ENCODE data around the gene CYLD.

CYLD gene

DNA sequence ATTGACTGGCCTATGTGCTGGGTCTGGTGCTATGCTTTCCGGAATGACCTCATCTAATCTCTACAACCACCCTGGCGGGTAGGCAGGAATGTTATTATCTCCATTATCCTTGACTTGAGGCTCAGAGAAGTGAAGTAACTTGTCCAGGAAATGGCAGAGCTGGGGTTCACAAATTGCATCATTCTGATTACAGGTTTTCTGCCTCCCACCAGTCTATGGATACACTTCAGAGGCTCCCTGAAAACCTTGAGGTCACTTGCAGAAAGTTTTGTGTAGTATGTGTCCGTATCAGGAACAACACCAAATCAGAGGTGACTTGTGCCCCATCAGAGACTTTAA lies 29.4 kb upstream of the CYLD start:
- no peaks in the 10 kb centered on the region for H3K27me3 ChIP-seq (ENCODE audit: insufficient read depth, poor library complexity, severe bottlenecking)
- no peak for TF ChIP-seq SPI1 (IDR thresholded peaks at IDR 0.05; ENCODE audit: borderline replicate concordance, low read depth)
- TF ChIP-seq, protein P1, sequence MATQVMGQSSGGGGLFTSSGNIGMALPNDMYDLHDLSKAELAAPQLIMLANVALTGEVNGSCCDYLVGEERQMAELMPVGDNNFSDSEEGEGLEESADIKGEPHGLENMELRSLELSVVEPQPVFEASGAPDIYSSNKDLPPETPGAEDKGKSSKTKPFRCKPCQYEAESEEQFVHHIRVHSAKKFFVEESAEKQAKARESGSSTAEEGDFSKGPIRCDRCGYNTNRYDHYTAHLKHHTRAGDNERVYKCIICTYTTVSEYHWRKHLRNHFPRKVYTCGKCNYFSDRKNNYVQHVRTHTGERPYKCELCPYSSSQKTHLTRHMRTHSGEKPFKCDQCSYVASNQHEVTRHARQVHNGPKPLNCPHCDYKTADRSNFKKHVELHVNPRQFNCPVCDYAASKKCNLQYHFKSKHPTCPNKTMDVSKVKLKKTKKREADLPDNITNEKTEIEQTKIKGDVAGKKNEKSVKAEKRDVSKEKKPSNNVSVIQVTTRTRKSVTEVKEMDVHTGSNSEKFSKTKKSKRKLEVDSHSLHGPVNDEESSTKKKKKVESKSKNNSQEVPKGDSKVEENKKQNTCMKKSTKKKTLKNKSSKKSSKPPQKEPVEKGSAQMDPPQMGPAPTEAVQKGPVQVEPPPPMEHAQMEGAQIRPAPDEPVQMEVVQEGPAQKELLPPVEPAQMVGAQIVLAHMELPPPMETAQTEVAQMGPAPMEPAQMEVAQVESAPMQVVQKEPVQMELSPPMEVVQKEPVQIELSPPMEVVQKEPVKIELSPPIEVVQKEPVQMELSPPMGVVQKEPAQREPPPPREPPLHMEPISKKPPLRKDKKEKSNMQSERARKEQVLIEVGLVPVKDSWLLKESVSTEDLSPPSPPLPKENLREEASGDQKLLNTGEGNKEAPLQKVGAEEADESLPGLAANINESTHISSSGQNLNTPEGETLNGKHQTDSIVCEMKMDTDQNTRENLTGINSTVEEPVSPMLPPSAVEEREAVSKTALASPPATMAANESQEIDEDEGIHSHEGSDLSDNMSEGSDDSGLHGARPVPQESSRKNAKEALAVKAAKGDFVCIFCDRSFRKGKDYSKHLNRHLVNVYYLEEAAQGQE (IDR thresholded peaks at IDR 0.05; ENCODE audit: insufficient replicate concordance, low read depth): no peak
- TF ChIP-seq GABPA (IDR thresholded peaks at IDR 0.05; ENCODE audit: low read depth): no peak
- TF ChIP-seq, protein P2, sequence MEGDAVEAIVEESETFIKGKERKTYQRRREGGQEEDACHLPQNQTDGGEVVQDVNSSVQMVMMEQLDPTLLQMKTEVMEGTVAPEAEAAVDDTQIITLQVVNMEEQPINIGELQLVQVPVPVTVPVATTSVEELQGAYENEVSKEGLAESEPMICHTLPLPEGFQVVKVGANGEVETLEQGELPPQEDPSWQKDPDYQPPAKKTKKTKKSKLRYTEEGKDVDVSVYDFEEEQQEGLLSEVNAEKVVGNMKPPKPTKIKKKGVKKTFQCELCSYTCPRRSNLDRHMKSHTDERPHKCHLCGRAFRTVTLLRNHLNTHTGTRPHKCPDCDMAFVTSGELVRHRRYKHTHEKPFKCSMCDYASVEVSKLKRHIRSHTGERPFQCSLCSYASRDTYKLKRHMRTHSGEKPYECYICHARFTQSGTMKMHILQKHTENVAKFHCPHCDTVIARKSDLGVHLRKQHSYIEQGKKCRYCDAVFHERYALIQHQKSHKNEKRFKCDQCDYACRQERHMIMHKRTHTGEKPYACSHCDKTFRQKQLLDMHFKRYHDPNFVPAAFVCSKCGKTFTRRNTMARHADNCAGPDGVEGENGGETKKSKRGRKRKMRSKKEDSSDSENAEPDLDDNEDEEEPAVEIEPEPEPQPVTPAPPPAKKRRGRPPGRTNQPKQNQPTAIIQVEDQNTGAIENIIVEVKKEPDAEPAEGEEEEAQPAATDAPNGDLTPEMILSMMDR (IDR thresholded peaks at IDR 0.05; ENCODE audit: insufficient read depth, low read length): no peak
- TF ChIP-seq POLR2AphosphoS5 (IDR thresholded peaks at IDR 0.05; ENCODE audit: low read depth): no peak
- no peak for DNase-seq (ENCODE audit: low read depth in 1 of 2, low spot score in 1 of 2)
- peak overlapping the region; percentile 9; the same call in 1 of the 2 replicates for H3K27ac ChIP-seq (replicated peaks)
- no peak overlapping the region for H3K4me3 ChIP-seq (replicated peaks; ENCODE audit: insufficient read depth, low read length)

GRCh38 chr16:50712956-50713355 lies 28.9 kb upstream of the CYLD start:
- DNase-seq (ENCODE audit: low read depth in 1 of 2, low spot score in 1 of 2): no peak
- TF ChIP-seq, protein P2 (IDR thresholded peaks at IDR 0.05; ENCODE audit: insufficient read depth, low read length): no peak
- TF ChIP-seq, protein P1 (IDR thresholded peaks at IDR 0.05; ENCODE audit: insufficient replicate concordance, low read depth): no peak
- TF ChIP-seq GABPA (IDR thresholded peaks at IDR 0.05; ENCODE audit: low read depth) (no peak), POLR2AphosphoS5 (IDR thresholded peaks at IDR 0.05; ENCODE audit: low read depth) (no peak), SPI1 (IDR thresholded peaks at IDR 0.05; ENCODE audit: borderline replicate concordance, low read depth) (no peak)
- H3K4me3 ChIP-seq (replicated peaks; ENCODE audit: insufficient read depth, low read length): no peak overlapping the region
- no peaks in the 10 kb centered on the region for H3K27me3 ChIP-seq (ENCODE audit: insufficient read depth, poor library complexity, severe bottlenecking)
- H3K27ac ChIP-seq (replicated peaks): peak overlapping the region; percentile 9

DNA sequence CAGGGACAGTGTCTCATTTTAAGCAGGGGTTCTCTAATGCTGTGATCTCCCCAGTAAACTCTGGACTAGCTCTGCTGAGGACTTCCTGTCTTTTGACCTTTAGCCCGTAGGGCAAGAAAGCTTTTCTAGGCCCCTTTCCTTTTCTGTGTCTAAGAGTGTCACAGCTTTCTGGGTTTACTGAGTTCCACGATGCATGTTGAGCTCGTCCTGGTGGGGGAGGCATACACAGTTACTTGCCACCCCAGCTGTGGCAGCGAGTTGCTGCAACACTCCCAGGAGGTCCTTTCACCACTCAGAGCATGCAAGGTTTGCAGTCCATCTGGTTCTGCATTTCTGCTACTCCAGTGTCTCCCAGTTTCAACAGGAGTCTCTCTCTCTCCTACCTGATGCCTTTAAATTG lies 24.8 kb upstream of the CYLD start:
- TF ChIP-seq, protein P1 (IDR thresholded peaks at IDR 0.05; ENCODE audit: insufficient replicate concordance, low read depth): no peak
- TF ChIP-seq, protein P2 (IDR thresholded peaks at IDR 0.05; ENCODE audit: insufficient read depth, low read length): no peak
- no peak for TF ChIP-seq SPI1 (IDR thresholded peaks at IDR 0.05; ENCODE audit: borderline replicate concordance, low read depth)
- no peak for TF ChIP-seq POLR2AphosphoS5 (IDR thresholded peaks at IDR 0.05; ENCODE audit: low read depth)
- TF ChIP-seq GABPA (IDR thresholded peaks at IDR 0.05; ENCODE audit: low read depth): no peak
- Histone ChIP-seq H3K4me3 (replicated peaks; ENCODE audit: insufficient read depth, low read length) (no peak overlapping the region), H3K27ac (replicated peaks) (peak overlapping the region; percentile 21), H3K27me3 (ENCODE audit: insufficient read depth, poor library complexity, severe bottlenecking) (no peaks in the 10 kb centered on the region)
- DNase-seq (ENCODE audit: low read depth in 1 of 2, low spot score in 1 of 2): peak in 1 of 2 experiments; percentile 72
